Body of pancreas (tissue), 4 donors: Measurements from ENCODE around the gene PDCD7.

Experiments
- CTCF ChIP-seq, 7 experiments: fragments of 450-650 bp in 4 of 7; fragments of 200-600 bp in 3 of 7; sonication (generic) in 3 of 7; IDR thresholded peaks; one replicate each; pipeline ENCODE4 v1.5.1; 2016 to 2019; ENCODE audit warnings: antibody characterized with exemption in 7 of 7
- POLR2A ChIP-seq, 3 donors: fragments of 450-650 bp; IDR thresholded peaks; one replicate each; pipeline ENCODE4 v1.6.1; 2016; ENCODE audit warnings: antibody characterized with exemption in 3 of 3, mild to moderate bottlenecking in 2 of 3

- no peak for TF ChIP-seq CTCF (IDR thresholded peaks at IDR 0.05)
- no peak for TF ChIP-seq POLR2A (IDR thresholded peaks at IDR 0.05)
Measured at GRCh38 chr15:65081270-65081669, 52.3 kb downstream of the PDCD7 start.
